GM12878 (cell line): ENCODE measurements around the gene GNB3. TPM values are rescaled to one million over a fixed set of nuclear protein-coding genes. Genes with fewer than 3 reads are reported as not detected.
A peak's percentile ranks its signal among the peaks of the same experiment; 100 is the strongest.

Source experiments
- ATAC-seq: fragments of 200-7000 bp; cut with Tn5 transposase; 3 replicates; pipeline ENCODE4 v1.9.1; 2020; ENCODE audit warnings: mild to moderate bottlenecking, moderate library complexity
- BruUV-seq: library from RNA; stranded (reverse); fragments of 400-500 nt; replicated peaks from 2 replicates; lab custom pipeline; 2021; lab: Mats Ljungman, UMichigan
- CTCF ChIA-PET: fragments of 300-600 bp; sonication (Branson Sonifier 250); formaldehyde crosslinking; extraction: SDS; loops from one replicate; lab custom pipeline; 2021; ENCODE audit warnings: inconsistent platforms; lab: Yijun Ruan, JAX
- POLR2A ChIA-PET: fragments of 350-600 bp; formaldehyde crosslinking; extraction: SDS; loops from one replicate; lab custom pipeline; 2021; ENCODE audit warnings: inconsistent platforms; lab: Charles Lee
- RAD21 ChIA-PET: fragments of 300-600 bp; sonication (Branson Sonifier 250); formaldehyde crosslinking; loops from one replicate; lab custom pipeline; 2023; ENCODE audit warnings: antibody characterized with exemption; ENCODE audit not compliant: unreplicated experiment; lab: Charles Lee
- SMC1A ChIA-PET: fragments of 300-600 bp; sonication (Branson Sonifier 250); formaldehyde crosslinking; loops from one replicate; lab custom pipeline; 2023; ENCODE audit not compliant: unreplicated experiment, uncharacterized antibody; lab: Charles Lee
- DNase-seq: peaks from one replicate; pipeline ENCODE4 v3.0.0-alpha.2; 2011; ENCODE audit warnings: low read depth, low spot score
- FAIRE-seq: peaks from 3 replicates; lab custom pipeline; 2011; peaks lifted over from hg19 to GRCh38; lab: Jason Lieb, UNC
- H2AFZ ChIP-seq: 2 replicates; pipeline ENCODE4 v1.6.0; 2011; ENCODE audit warnings: low read depth, low read length, control low read depth; ENCODE audit not compliant: control insufficient read depth
- H3K27ac ChIP-seq: 2 replicates; pipeline ENCODE4 v1.5.1; 2011; ENCODE audit warnings: control low read depth; ENCODE audit not compliant: control insufficient read depth, insufficient read depth
- H3K27me3 ChIP-seq, 2 experiments: replicated peaks in 1 of 2; 2 replicates each; pipeline versions ENCODE4 v1.6.0 to v1.6.1; 2011; ENCODE audit warnings: low read length in 1 of 2; ENCODE audit not compliant: control insufficient read depth in 2 of 2, insufficient read depth in 2 of 2
- H3K36me3 ChIP-seq, 2 experiments: 2 replicates each; pipeline ENCODE4 v1.5.1; 2011; ENCODE audit warnings: low read length in 1 of 2; ENCODE audit not compliant: control insufficient read depth in 2 of 2, insufficient read depth in 2 of 2
- H3K4me1 ChIP-seq: 2 replicates; pipeline ENCODE4 v1.6.1; 2011; ENCODE audit warnings: mild to moderate bottlenecking, low read length, moderate library complexity, mixed read lengths; ENCODE audit not compliant: control insufficient read depth, insufficient read depth
- H3K4me2 ChIP-seq: 2 replicates; pipeline ENCODE4 v1.6.0; 2011; ENCODE audit warnings: control low read depth; ENCODE audit not compliant: control insufficient read depth, insufficient read depth
- H3K4me3 ChIP-seq: fragments of 200-600 bp; sonication (generic); 2 replicates; pipeline ENCODE4 v1.5.1; 2016
- H3K79me2 ChIP-seq: 2 replicates; pipeline ENCODE4 v1.6.0; 2011; ENCODE audit warnings: low read length; ENCODE audit not compliant: control insufficient read depth, insufficient read depth
- H3K9ac ChIP-seq: 2 replicates; pipeline ENCODE4 v1.8.0; 2011; ENCODE audit warnings: low read length, control low read depth, mixed read lengths; ENCODE audit not compliant: control insufficient read depth, insufficient read depth
- H3K9me3 ChIP-seq: replicated peaks from 3 replicates; pipeline ENCODE4 v1.5.1; 2011; ENCODE audit warnings: mild to moderate bottlenecking, low read length; ENCODE audit not compliant: control insufficient read depth, insufficient read depth
- H4K20me1 ChIP-seq: 2 replicates; pipeline ENCODE4 v1.6.0; 2011; ENCODE audit not compliant: control insufficient read depth, insufficient read depth
- CREM ChIP-seq: IDR thresholded peaks from 2 replicates; pipeline ENCODE4 v1.6.1; 2014; ENCODE audit warnings: antibody characterized with exemption, low read depth
- DPF2 ChIP-seq: fragments of 450-650 bp; IDR thresholded peaks from 2 replicates; pipeline ENCODE4 v1.6.1; 2017; ENCODE audit warnings: mild to moderate bottlenecking
- GATAD2B ChIP-seq: fragments of 450-650 bp; conservative IDR thresholded peaks from 2 replicates; pipeline ENCODE4 v1.6.1; 2017; ENCODE audit warnings: low read depth, mild to moderate bottlenecking, moderate library complexity
- HCFC1 ChIP-seq: fragments of 150-350 bp; IDR thresholded peaks from 2 replicates; pipeline ENCODE4 v1.6.1; 2014; ENCODE audit warnings: low read length
- NBN ChIP-seq: fragments of 450-650 bp; IDR thresholded peaks from 2 replicates; pipeline ENCODE4 v1.6.1; 2016
- PBX3 ChIP-seq: IDR thresholded peaks from 2 replicates; pipeline ENCODE4 v1.6.1; 2011; ENCODE audit warnings: mild to moderate bottlenecking, low read depth, low read length, moderate library complexity; ENCODE audit not compliant: insufficient replicate concordance
- PRDM15 ChIP-seq: fragments of 450-650 bp; formaldehyde crosslinking; IDR thresholded peaks from 2 replicates; pipeline ENCODE4 v1.4.0; 2020; ENCODE audit warnings: mild to moderate bottlenecking, moderate library complexity
- SMAD5 ChIP-seq: IDR thresholded peaks from 2 replicates; pipeline ENCODE4 v1.6.1; 2016; ENCODE audit warnings: antibody characterized with exemption, low read depth
- ZBTB4 ChIP-seq: fragments of 450-650 bp; formaldehyde crosslinking; IDR thresholded peaks from 2 replicates; pipeline ENCODE4 v1.4.0; 2022; ENCODE audit warnings: mild to moderate bottlenecking, moderate library complexity
- ZNF622 ChIP-seq: fragments of 450-650 bp; IDR thresholded peaks from 2 replicates; pipeline ENCODE4 v1.6.1; 2017; ENCODE audit warnings: mild to moderate bottlenecking, inconsistent platforms
- WGBS: methylation state at CpG from one replicate; pipeline ENCODE4 v1.1.6; 2016; ENCODE audit warnings: low lambda C conversion rate; ENCODE audit not compliant: insufficient replicate concordance, insufficient coverage; ENCODE audit errors: missing lambda C conversion rate; 5-methylcytosine and 5-hydroxymethylcytosine counted together
- in situ Hi-C: fragments of 300-500 bp; cut with MboI; formaldehyde crosslinking; loops from 9 replicates; pipeline ENCODE4 v1.14.3; 2018; ENCODE audit warnings: mixed read lengths
- intact Hi-C: fragments of 100-400 bp; cut with micrococcal nuclease; formaldehyde crosslinking; loops from one replicate; pipeline ENCODE4 v1.14.2; 2022; ENCODE audit not compliant: unreplicated experiment
- polyA plus RNA-seq, 11 experiments: library from polyadenylated mRNA; depleted of rRNA in 4 of 11; unstranded in 6 of 11; stranded (reverse) in 5 of 11; fragments of >200 nt; fragmentation: Nextera tagmentation in 4 of 11; fragmentation: Illumina TruSeq in 1 of 11; extraction: Ambion mirVana in 4 of 11; extraction: Trizol in 1 of 11; gene quantifications; 1 replicate in 1 of 11; 2 replicates in 10 of 11; pipeline versions ENCODE4 v1.2.1 to v1.2.3, GENCODE V29; 2011 to 2016; ENCODE audit warnings: inconsistent platforms in 2 of 11, missing spikeins in 2 of 11, low read depth in 1 of 11
- total RNA-seq, 4 experiments: library from RNA; depleted of rRNA in 3 of 4; stranded (reverse); fragments of >200 nt in 3 of 4; fragmentation: Illumina TruSeq in 1 of 4; extraction: Trizol in 1 of 4; gene quantifications; 2 replicates each; pipeline versions ENCODE4 v1.2.1 to v1.2.3, GENCODE V29; 2013 to 2021

GNB3 gene
- total and polyA plus RNA-seq, 10 of the 15 experiments (the other 5 are each of a cell fraction or from before 2014, with no cell fraction given), result 0.05 to 1.1 (median 0.36) TPM

GRCh38 chr12:6890789-6891645 lies 50.3 kb downstream of the GNB3 start (continued):
- TF ChIP-seq CREM, result peak; percentile 64
- TF ChIP-seq HCFC1, result peak; percentile 38
- TF ChIP-seq DPF2, result peak; percentile 88
- TF ChIP-seq GATAD2B, result peak; percentile 76
- TF ChIP-seq SMAD5, result peak; percentile 54; the same call in 1 of the 2 replicates
- no peak for TF ChIP-seq ZNF622
- TF ChIP-seq ZBTB4 (CRISPR knock-in tag), result no peak
- TF ChIP-seq, all 136 proteins: peak for 70

- ChIA-PET RAD21 (interaction anchor here (0.8 to 2.3 kb wide), 13 partner anchors 19 to 218 kb away, joined by 3 to 37 read pairs (median 3); partner anchors contain the start of genes C1RL, CDCA3, ENO2 and RNU7-1), SMC1A (interaction anchor here (0.7 to 2.8 kb wide), 15 partner anchors 10 to 139 kb away, joined by 3 to 41 read pairs (median 4); partner anchors contain the start of genes CDCA3, ENO2, MLF2 and SPSB2), CTCF (interaction anchor here (0.9 to 6.1 kb wide), 21 partner anchors 10 to 221 kb away, joined by 3 to 121 read pairs (median 6); partner anchors contain the start of genes C12orf57, CDCA3, LRRC23 and MLF2), POLR2A (interaction anchor here (0.6 to 2.1 kb wide), 15 partner anchors 10 to 259 kb away, joined by 3 to 30 read pairs (median 4); partner anchors contain the start of genes C12orf57, CDCA3, COPS7A and ENO2)
- TF ChIP-seq PBX3 (no peak), NBN (0 out of 2 replicates have a peak, but pooled peaks have one; percentile 33), PRDM15 (CRISPR knock-in tag) (no peak)
- no peaks in the 10 kb centered on the region for H4K20me1 ChIP-seq
- in situ Hi-C loops, result no loop called here
- H3K79me2 ChIP-seq, result no peaks in the 10 kb centered on the region
- no peaks in the 10 kb centered on the region for H3K27me3 ChIP-seq
- FAIRE-seq (no peak), DNase-seq (no peak), ATAC-seq (peak; percentile 39)
- peak overlapping the region; percentile 64 for H3K4me3 ChIP-seq
- intact Hi-C loops, result loop anchor here (1.0 kb wide), 4 partner anchors 13 to 39 kb away; partner anchors contain the start of genes LRRC23, SPSB2 and USP5
- BruUV-seq, result TSS peak; percentile 90
- H3K36me3 ChIP-seq, result no peaks in the 10 kb centered on the region
- H3K9ac ChIP-seq, result peak overlapping the region; percentile 88
- peak overlapping the region; percentile 97 for H3K27ac ChIP-seq
- H3K4me2 ChIP-seq, result peak overlapping the region; percentile 72
- H3K4me1 ChIP-seq, result peaks cover 12% of the 10 kb centered on the region
- H3K9me3 ChIP-seq, result no peaks in the 10 kb centered on the region
- peak overlapping the region; percentile 63 for H2AFZ ChIP-seq
- 60% methylated on average over 5 of the region's 5 CpGs for whole genome bisulfite sequencing
These were observed 50.9 kb downstream of the GNB3 start for GRCh38 chr12:6891646-6892001.
